Sciatic nerve (tissue), 2 donors: ENCODE results near the gene EOGT. TPM values are rescaled to one million over a fixed set of nuclear protein-coding genes. Genes with fewer than 3 reads are reported as not detected.

Experiments
- ATAC-seq: fragments of 200-7000 bp; cut with Tn5 transposase; one replicate; pipeline ENCODE4 v1.9.1; 2020; ENCODE audit warnings: mild to moderate bottlenecking, moderate library complexity
- DNase-seq: peaks from one replicate; pipeline ENCODE4 v3.0.0-alpha.2; 2020; ENCODE audit warnings: low spot score
- intact Hi-C: fragments of 100-400 bp; cut with DNase I; formaldehyde crosslinking; loops from one replicate; pipeline ENCODE4 v1.14.2; 2022
- total RNA-seq: library from RNA; stranded (reverse); fragmentation: NEBNext Ultra II Directional; extraction: Animal tissue kit (Norgen Biotek cat#: 25700); gene quantifications from one replicate; pipeline ENCODE4 v1.2.1, GENCODE V29; 2021
- donor health status: DM: no; HTN: no; CAD: no.
- donor health status: DM: no; HTN: no; CAD: no.

The EOGT gene
- 37.4 TPM for total RNA-seq

GRCh38 chr3:69013253-69014021, at the start of gene EOGT:
Gene EOGT, minus strand, starts transcription at chr3:69013684. Its CDS starts 3,838 bp downstream, at chr3:69009846.
- intact Hi-C loops = no loop called here

GRCh38 chr3:69059688-69060087, 46.2 kb upstream of the EOGT start:
- ATAC-seq (no peak), DNase-seq (no peak)
- intact Hi-C loops = no loop called here

More at GRCh38 chr3:69013253-69014021, at the start of gene EOGT:
- DNase-seq (peak; percentile 94), ATAC-seq (peak; percentile 88)

- intact Hi-C loops = no loop called here
- DNase-seq (no peak), ATAC-seq (no peak)
Measured at GRCh38 chr3:69058947-69059224, 45.4 kb upstream of the EOGT start.

- ATAC-seq = no peak
Measured at GRCh38 chr3:69058180-69058946, 44.9 kb upstream of the EOGT start.

GRCh38 chr3:69052472-69052898, 39.0 kb upstream of the EOGT start:
- intact Hi-C loops = no loop called here
- ATAC-seq (peak; percentile 11), DNase-seq (no peak)

More at GRCh38 chr3:69058180-69058946, 44.9 kb upstream of the EOGT start:
- intact Hi-C loops = no loop called here
- DNase-seq = no peak

GRCh38 chr3:69051756-69052471, 38.4 kb upstream of the EOGT start, which contains the start of gene TMF1:
Gene TMF1, minus strand, starts transcription at chr3:69052333. Its CDS starts 247 bp downstream, at chr3:69052086.
- DNase-seq (peak; percentile 99), ATAC-seq (peak; percentile 99)
- intact Hi-C loops = no loop called here

- no peak for DNase-seq
- ATAC-seq = no peak
- intact Hi-C loops = no loop called here
Measured at GRCh38 chr3:69048990-69049389, 35.5 kb upstream of the EOGT start.

- intact Hi-C loops = no loop called here
- ATAC-seq (no peak), DNase-seq (no peak)
Measured at GRCh38 chr3:69044608-69045007, 31.1 kb upstream of the EOGT start.

GRCh38 chr3:69033470-69033869, 20.0 kb upstream of the EOGT start:
- intact Hi-C loops = no loop called here
- DNase-seq (no peak), ATAC-seq (no peak)

GRCh38 chr3:69032737-69033136, 19.3 kb upstream of the EOGT start:
- DNase-seq = no peak
- ATAC-seq = no peak
- intact Hi-C loops = no loop called here

- DNase-seq (no peak), ATAC-seq (no peak)
- intact Hi-C loops = no loop called here
Measured at GRCh38 chr3:69032142-69032541, 18.7 kb upstream of the EOGT start.

- ATAC-seq (no peak), DNase-seq (no peak)
- intact Hi-C loops = no loop called here
Measured at GRCh38 chr3:69031635-69032034, 18.2 kb upstream of the EOGT start.

- intact Hi-C loops = no loop called here
- no peak for ATAC-seq
- no peak for DNase-seq
Measured at GRCh38 chr3:69020857-69021256, 7.4 kb upstream of the EOGT start.

GRCh38 chr3:69020424-69020823, 6.9 kb upstream of the EOGT start:
- intact Hi-C loops = no loop called here
- ATAC-seq (no peak), DNase-seq (no peak)

GRCh38 chr3:69016901-69017300, 3.4 kb upstream of the EOGT start:
- intact Hi-C loops = no loop called here
- DNase-seq (no peak), ATAC-seq (no peak)

GRCh38 chr3:69016102-69016501, 2.6 kb upstream of the EOGT start:
- ATAC-seq = no peak
- no peak for DNase-seq
- intact Hi-C loops = no loop called here

- no peak for ATAC-seq
- no peak for DNase-seq
- intact Hi-C loops = no loop called here
Measured at GRCh38 chr3:69014022-69014580, 617 bp upstream of the EOGT start.

- DNase-seq (peak; percentile 71), ATAC-seq (peak; percentile 70)
- intact Hi-C loops = no loop called here
Measured at GRCh38 chr3:69012800-69013252, 658 bp downstream of the EOGT start.

- ATAC-seq (peak; percentile 35), DNase-seq (peak; percentile 66)
- intact Hi-C loops = no loop called here
Measured at GRCh38 chr3:69012100-69012799, 1.2 kb downstream of the EOGT start.
